HepG2 (cell line): ENCODE data around the gene RAD51C. TPM values are rescaled to one million over a fixed set of nuclear protein-coding genes. Genes with fewer than 3 reads are reported as not detected.

Source experiments
- CREM ChIP-seq, 2 experiments: sonication (generic) in 1 of 2; formaldehyde crosslinking in 1 of 2; IDR thresholded peaks; 2 replicates each; pipeline versions ENCODE4 v1.4.0 to v1.6.1; 2016 to 2020; ENCODE audit warnings: antibody characterized with exemption in 1 of 2, mild to moderate bottlenecking in 1 of 2, missing genetic modification reagents in 1 of 2
- FLYWCH1 ChIP-seq: sonication (generic); formaldehyde crosslinking; IDR thresholded peaks from 2 replicates; pipeline ENCODE4 v1.8.1; 2023; ENCODE audit warnings: mild to moderate bottlenecking, missing genetic modification reagents
- NKX3-1 ChIP-seq: sonication (generic); formaldehyde crosslinking; IDR thresholded peaks from 2 replicates; pipeline ENCODE4 v1.5.0; 2020; ENCODE audit warnings: missing genetic modification reagents
- PHB2 ChIP-seq: fragments of 450-650 bp; IDR thresholded peaks from 2 replicates; pipeline ENCODE4 v1.6.1; 2018; ENCODE audit not compliant: partially characterized antibody
- POLR2AphosphoS2 ChIP-seq: IDR thresholded peaks from 2 replicates; pipeline ENCODE4 v1.6.1; 2011; ENCODE audit warnings: low read depth, low read length, improper control_type of control experiment
- PREB ChIP-seq: sonication (generic); formaldehyde crosslinking; IDR thresholded peaks from 2 replicates; pipeline ENCODE4 v1.4.0; 2020; ENCODE audit warnings: missing genetic modification reagents
- REXO4 ChIP-seq: sonication (generic); formaldehyde crosslinking; IDR thresholded peaks from 2 replicates; pipeline ENCODE4 v1.8.0; 2022; ENCODE audit warnings: missing genetic modification reagents, mild to moderate bottlenecking, borderline replicate concordance
- SP140L ChIP-seq: sonication (generic); formaldehyde crosslinking; IDR thresholded peaks from 2 replicates; pipeline ENCODE4 v1.4.0; 2020; ENCODE audit warnings: missing genetic modification reagents, borderline replicate concordance
- ZBTB40 ChIP-seq, 2 experiments: fragments of 450-650 bp in 1 of 2; sonication (generic) in 1 of 2; formaldehyde crosslinking in 1 of 2; IDR thresholded peaks; 2 replicates each; pipeline versions ENCODE4 v1.6.1 to v1.8.0; 2016 to 2022; ENCODE audit warnings: antibody characterized with exemption in 1 of 2, mild to moderate bottlenecking in 1 of 2, missing genetic modification reagents in 1 of 2
- ZBTB8A ChIP-seq: sonication (generic); formaldehyde crosslinking; IDR thresholded peaks from 2 replicates; pipeline ENCODE4 v1.4.0; 2020; ENCODE audit warnings: mild to moderate bottlenecking, low read depth, missing genetic modification reagents, borderline replicate concordance
- ZNF207 ChIP-seq: fragments of 450-650 bp; IDR thresholded peaks from 2 replicates; pipeline ENCODE4 v1.6.1; 2016; ENCODE audit warnings: antibody characterized with exemption, borderline replicate concordance
- ZNF274 ChIP-seq: sonication (generic); formaldehyde crosslinking; IDR thresholded peaks from 2 replicates; pipeline ENCODE4 v1.5.1; 2020; ENCODE audit warnings: mild to moderate bottlenecking, missing genetic modification reagents
- ZNF589 ChIP-seq: sonication (generic); formaldehyde crosslinking; conservative IDR thresholded peaks from 2 replicates; pipeline ENCODE4 v1.8.0; 2022; ENCODE audit warnings: mild to moderate bottlenecking, moderate library complexity, missing genetic modification reagents
- polyA plus RNA-seq, 8 experiments: library from polyadenylated mRNA; depleted of rRNA in 3 of 8; stranded (reverse) in 7 of 8; unstranded in 1 of 8; fragments of >200 nt; fragmentation: Illumina TruSeq in 4 of 8; extraction: Trizol in 4 of 8; gene quantifications; 2 replicates each; pipeline versions ENCODE4 v1.2.1 to v1.2.3, GENCODE V29; 2011 to 2016; ENCODE audit warnings: low read depth in 4 of 8, missing spikeins in 1 of 8, mixed read lengths in 1 of 8; ENCODE audit not compliant: insufficient read depth in 1 of 8
- total RNA-seq, 5 experiments: library from RNA; depleted of rRNA; stranded (reverse); fragments of >200 nt; fragmentation: Illumina TruSeq; extraction: Trizol; gene quantifications; 2 replicates each; pipeline ENCODE4 v1.2.3, GENCODE V29; 2016; ENCODE audit warnings: low read depth in 1 of 5

The RAD51C gene
- total and polyA plus RNA-seq, 2 of the 13 experiments (the other 11 are each of a cell fraction or from before 2014, with no cell fraction given), result 38.5 to 106 TPM

- no peak for TF ChIP-seq ZBTB40 (IDR thresholded peaks at IDR 0.05)
- no peak for TF ChIP-seq ZBTB40 (CRISPR knock-in tag; IDR thresholded peaks at IDR 0.05)
- TF ChIP-seq PREB, result no peak
- no peak for TF ChIP-seq POLR2AphosphoS2
- TF ChIP-seq ZNF274 (CRISPR knock-in tag), result no peak
- TF ChIP-seq FLYWCH1 (CRISPR knock-in tag), result no peak
- TF ChIP-seq NKX3-1, result no peak
- TF ChIP-seq PHB2, result no peak
- TF ChIP-seq REXO4 (CRISPR knock-in tag), result no peak
- TF ChIP-seq CREM (IDR thresholded peaks at IDR 0.05), result no peak
- TF ChIP-seq CREM (CRISPR knock-in tag; IDR thresholded peaks at IDR 0.05), result no peak
- TF ChIP-seq SP140L (CRISPR knock-in tag), result no peak
- TF ChIP-seq ZBTB8A (CRISPR knock-in tag), result no peak
- no peak for TF ChIP-seq ZNF589 (CRISPR knock-in tag)
- TF ChIP-seq ZNF207, result no peak
Observed at GRCh38 chr17:58680038-58680369, 12.4 kb upstream of the RAD51C start (continued).
